Stimulated activated naive CD4-positive, alpha-beta T cell treated with Interleukin-2 at 50 U/mL for 16 hours (primary cell): ENCODE data around the gene NEURL4.

Experiments used
- DNase-seq: peaks from one replicate; lab custom pipeline; 2025; lab: John Stamatoyannopoulos, UW

The NEURL4 gene

DNA sequence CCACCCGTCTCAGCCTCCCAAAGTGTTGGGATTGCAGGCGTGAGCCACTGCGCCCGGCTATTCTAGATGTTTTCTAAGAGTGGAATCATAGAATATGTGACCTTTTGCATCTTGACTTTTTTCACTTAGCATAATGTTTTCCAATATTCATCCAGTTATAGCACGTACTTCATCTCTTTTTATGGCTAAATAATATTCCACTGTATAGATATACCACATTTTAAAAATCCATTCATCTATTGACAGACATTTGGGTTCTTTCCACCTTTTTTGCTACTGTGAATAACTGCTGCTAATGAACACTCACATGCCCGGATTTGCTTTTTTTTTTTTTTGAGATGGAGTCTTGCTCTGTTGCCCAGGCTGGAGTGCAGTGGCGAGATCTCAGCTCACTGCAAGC, 25.0 kb downstream of the NEURL4 start:
- no peak for DNase-seq

DNA sequence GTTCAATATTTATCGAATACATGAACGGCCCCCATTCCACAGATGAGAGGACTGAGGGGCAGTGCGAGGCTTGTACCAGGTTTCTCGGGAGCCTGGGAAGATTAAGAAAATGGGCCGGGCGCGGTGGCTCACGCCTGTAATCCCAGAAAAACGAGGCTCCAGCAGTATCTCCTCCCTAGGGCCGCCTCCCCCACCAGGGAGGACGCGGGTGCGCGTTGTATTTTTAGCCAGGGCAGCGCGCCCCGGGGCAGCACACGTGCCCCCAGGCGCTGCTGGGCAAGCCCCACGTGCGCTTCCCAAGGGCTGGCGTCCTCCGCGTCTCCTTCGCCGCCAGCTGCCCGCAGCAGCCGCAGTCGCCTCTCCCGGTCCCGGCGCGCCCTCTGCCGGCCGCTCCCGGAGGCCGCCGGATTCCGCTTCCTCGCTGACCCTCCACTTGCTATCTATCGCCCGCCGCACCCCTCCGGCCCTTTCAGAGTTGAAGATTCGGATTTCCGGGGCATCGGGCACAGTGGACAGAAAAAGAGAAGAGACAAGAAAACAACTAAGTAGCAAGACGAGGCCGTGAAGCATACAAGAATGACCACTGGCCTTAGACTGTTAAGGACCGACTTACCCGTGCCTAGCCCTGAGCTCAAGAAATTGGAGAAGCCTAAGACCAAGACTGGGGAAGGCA, 32.8 kb downstream of the NEURL4 start:
- peak; percentile 56 for DNase-seq

DNA sequence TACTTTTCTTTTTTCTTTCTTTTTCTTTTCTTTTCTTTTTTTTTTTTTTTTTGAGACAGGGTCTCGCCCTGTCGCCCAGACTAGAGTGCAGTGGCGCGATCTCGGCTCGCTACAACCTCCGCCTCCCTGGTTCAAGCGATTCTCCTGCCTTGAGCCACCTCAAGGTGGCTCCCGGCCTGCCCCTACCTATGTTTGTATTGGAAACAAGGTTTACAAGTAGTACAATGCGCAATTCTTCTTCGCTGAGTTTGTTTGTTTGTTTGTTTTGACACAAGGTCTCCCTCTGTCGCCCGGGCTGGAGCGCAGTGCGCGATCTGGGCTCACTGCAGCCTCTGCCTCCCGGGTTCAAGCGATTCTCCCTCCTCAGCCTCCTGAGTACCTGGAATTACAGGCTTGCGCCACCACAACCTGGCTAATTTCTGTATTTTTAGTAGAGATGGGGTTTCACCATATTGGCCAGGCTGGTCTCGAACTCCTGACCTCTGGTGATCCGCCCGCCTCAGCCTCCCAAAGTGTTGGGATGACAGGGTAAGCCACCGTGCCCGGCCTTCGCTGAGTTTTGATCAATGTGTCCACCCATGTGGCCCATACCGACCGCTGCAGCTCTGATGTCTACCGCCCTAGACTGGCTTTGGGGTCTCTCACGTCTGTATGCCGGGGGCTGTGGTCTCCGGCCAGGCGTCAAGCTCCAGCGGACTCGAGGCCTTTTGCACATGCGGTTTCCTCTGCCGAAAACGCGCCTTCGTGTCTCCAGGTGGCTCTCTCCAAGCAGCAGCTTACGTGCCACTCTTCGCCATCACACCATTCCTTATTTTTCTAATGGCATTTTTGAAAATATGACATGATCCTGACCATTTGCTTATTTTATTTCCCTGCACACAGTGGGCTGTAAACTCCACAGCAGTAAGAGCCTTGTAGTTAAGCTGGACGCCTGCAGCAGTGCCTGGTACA, 33.6 kb downstream of the NEURL4 start:
- no peak for DNase-seq

DNA sequence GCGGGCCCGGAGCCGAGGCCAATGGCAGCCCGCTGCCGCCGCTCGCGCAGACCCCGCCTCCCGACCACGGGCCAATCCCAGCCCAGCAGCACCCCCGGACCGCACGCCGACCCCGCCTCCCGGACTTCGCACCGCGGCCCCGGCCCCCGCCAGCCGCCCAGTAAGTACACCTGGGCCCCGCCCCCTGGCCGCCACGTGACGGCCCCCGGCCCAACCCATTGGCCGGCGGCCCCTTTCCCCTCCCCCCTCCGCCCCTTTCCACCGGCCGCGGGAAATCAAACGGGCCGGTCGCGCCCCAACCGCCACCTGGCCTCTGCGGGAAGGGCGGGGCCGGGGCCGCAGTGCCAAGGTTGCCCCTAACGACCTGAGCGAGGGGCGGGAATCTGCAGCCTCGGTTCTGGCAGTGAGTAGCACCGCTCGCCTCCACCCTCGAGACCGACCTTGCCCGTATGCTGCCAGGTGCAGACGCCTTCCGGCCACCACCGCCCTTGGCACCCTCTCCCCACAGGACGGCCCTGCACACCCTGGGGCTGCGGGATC, 34.5 kb downstream of the NEURL4 start, which contains the start of gene YBX2:
TSS of gene YBX2 (minus strand) at position 26 of the 540 bp plus-strand sequence. CDS start 139 bp downstream, outside the sequence.
- DNase-seq: peak; percentile 75

DNA sequence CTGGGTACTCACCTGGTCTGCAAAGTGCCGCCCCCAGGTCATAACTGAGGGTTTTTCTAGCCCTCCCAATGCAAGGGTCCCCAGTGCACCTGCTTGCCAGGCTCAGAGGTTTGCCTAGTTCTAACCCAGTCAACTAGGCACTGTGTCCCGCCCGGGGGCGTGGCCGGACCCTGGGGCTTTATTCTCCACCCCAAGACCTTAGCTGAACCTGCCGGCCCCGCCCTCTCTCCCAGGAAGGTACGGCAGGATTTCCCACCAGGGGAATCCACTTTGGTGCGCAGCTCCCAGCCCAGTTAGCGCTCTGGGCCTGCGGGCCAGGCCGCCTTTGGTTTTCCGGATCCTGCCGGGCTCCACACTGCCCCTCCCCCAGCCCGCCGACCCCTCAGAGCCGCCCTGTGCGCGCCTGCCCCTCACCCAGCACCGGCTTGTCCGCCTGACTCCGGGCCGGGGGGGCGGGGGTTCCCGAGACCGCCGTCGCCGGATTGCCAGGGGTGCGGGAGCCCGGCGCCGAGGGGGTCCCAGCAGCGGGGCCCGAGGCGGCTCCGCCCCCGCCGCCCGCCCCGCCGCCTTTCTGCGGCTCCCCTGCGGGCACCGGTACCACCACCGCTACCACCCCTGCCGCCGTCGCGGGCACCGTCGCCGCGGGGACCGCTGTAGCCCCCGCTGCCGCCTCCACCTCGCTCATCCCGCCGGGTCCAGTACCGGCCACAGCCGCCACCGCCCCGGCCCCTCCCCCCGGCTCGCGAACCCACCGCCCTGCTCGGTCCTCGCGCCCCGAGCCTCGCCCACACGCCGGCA, 35.1 kb downstream of the NEURL4 start:
- no peak for DNase-seq

DNA sequence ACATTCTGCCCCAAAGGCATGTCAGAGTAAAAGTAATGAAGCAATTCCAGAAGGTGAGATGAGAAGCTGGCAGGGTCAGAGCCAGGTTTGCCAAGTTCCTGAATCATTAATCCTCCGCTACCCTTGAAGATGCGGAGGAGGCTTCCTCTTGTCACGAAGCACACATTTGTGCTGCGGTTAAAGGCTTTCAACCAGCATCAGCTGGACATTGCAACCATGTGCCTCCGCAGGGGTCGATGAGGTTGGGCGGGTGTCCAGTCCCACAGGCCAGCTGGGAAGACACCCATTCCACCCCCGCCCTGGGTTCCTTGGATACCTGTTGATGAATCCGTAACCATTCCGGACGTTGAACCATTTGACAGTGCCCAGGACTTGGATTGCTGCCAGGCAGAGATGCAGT, 36.0 kb downstream of the NEURL4 start:
- no peak for DNase-seq

DNA sequence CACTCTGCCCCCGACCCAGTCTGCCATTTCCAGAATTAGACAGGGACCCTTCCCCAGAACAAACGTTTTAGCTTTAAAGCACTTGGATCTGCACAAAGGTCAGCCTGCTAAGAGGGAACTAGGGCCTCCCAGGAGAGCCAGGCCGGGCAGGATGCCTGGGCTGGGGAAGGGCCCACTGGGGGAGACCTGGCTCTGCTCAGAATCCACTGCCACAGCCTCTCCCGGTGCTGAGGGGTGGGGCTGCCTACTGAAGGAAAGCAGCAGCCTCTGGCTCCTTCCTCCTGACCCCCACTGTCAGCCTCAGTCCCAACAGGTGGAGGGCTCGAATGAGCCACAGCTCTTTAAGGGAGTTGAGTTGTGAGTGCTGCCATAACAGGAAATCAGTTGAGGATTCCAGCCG, 36.4 kb downstream of the NEURL4 start:
- DNase-seq: no peak

DNA sequence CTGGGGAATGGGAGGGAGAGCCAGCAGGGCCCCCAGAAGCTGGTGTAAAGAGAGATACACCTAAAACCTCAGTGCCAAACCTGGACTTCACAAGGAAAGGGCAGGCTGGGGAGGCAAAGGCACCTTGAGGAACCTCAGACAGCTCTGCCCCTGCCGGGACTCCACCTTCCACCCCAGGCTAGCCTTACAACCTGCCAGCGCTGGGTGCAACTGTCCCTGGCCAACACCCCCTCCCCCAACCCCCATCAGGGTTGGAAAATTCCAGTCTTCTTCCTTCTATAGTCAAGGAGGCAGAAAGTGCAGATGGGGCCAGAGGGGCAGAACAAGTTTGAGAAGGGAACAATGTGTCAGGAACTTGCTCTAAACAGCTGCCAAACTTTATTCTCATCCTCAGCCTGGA, 36.9 kb downstream of the NEURL4 start:
- no peak for DNase-seq

DNA sequence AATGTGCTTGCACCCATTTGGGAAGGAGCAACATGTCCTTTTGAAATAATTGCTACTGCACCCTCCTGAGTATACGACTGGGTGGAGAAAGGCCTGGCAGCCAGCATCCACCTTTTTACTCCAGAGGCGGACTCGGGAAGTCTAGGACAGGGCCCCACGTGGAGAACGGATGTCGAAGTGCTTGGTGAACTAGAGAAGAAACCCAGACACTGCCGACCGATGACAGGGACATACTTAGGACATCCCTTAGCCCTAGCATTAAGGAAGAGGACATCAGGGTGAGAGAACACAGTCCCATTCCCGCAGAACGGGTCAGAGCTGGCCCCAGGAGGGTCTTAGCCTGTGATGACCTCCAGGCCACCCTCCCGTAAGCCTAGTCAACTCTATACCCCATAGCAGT, 38.5 kb downstream of the NEURL4 start:
- no peak for DNase-seq

DNA sequence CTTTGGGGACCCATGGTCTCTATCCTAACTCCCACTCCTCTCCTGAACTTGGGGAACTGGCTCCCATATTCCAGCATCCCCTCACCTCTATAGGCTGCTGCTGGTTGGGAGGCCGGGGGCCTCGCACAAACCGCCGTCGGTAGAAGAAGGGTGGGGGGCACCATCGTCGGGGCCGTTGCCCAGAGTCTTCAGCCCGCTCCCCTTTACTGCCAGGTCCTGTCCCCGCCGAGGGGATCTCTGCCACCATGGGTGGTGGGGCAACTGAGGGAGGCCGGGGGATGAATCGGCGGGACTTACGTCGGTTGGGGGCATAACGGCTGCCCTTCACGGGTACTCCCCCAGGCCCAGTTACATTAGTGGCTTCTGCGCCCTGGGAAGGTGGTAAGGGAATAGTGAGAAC, 39.0 kb downstream of the NEURL4 start:
- DNase-seq: no peak

DNA sequence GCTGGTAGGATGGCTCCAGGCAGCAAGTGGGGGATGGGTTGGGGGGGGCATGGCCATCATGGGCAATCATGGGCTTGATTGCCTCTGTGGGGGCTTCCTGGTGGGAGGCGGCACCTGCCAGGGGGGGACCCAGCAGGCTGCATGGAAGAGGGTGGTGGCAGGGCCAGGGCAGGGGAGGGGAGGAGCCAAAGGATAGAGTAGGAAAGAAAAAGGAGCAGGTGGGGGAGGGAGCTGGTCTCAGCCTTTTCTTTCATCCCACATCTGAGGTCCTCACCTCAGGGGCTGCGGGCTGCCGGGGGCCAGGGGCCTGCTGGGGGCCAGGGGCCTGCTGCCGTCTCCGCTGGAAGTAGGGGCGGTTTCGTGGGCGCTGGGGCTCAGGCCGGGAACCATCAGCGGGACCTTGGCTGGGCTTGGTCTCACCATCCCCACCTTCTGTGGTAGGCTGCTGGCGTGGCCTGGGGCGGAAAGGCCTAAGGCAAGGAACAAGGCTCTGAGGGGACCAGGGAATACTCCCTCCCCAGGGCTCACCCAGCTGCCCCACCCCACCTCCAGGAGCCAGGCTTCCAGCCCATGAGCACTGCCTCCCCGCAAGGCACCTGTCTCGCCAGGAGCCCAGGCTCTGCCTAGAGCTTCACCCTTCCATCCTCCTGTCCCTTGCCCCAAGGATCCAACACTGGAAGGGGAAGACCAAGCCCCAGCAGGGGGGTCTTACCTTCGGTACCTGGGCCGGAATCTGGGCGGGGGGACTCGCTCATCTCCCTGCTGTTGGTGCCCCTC, 39.7 kb downstream of the NEURL4 start:
- DNase-seq: no peak

DNA sequence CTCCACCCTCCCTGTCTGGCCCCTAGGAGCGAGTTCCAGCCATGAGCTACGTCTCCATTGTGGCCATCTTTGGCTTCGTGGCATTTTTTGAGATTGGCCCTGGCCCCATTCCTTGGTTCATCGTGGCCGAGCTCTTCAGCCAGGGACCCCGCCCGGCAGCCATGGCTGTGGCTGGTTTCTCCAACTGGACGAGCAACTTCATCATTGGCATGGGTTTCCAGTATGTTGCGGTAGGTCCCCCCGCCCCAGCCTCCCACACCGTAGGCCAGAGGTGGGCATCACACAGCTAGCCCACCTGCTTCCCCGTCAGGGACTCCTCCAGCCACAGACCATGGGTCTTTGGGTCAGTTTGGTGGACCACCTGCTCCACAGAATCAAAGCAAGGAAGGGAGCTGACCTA, 43.5 kb downstream of the NEURL4 start:
- DNase-seq: no peak

DNA sequence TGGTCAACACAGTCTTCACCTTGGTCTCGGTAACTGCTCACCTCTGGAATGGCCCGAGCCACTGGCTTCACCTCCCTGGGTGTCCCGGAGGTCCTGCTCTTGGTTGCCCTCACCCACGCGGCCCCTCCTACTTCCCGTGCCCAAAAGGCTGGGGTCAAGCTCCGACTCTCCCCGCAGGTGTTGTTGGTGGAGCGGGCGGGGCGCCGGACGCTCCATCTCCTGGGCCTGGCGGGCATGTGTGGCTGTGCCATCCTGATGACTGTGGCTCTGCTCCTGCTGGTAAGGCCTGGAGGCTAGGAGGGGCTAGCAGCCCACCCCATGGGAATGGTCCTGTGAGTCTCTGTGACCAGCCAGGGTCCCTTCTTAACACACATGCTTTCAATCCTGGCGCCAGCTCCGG, 44.2 kb downstream of the NEURL4 start:
- no peak for DNase-seq

DNA sequence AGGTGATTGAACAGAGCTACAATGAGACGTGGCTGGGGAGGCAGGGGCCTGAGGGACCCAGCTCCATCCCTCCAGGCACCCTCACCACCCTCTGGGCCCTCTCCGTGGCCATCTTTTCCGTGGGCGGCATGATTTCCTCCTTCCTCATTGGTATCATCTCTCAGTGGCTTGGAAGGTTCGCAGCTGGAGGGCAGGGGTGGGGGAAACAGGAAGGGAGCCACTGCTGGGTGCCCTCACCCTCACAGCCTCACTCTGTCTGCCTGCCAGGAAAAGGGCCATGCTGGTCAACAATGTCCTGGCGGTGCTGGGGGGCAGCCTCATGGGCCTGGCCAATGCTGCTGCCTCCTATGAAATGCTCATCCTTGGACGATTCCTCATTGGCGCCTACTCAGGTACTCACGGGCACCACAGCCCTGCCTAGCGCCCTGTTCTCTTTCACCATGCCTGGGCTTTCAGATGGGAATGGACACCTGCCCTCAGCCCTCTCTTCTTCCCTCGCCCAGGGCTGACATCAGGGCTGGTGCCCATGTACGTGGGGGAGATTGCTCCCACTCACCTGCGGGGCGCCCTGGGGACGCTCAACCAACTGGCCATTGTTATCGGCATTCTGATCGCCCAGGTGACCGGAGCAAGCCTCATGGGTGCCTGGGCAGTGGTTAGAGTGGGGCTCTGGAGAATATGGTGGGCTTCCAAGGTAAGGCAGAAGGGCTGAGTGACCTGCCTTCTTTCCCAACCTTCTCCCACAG, 45.5 kb downstream of the NEURL4 start:
- DNase-seq: no peak

DNA sequence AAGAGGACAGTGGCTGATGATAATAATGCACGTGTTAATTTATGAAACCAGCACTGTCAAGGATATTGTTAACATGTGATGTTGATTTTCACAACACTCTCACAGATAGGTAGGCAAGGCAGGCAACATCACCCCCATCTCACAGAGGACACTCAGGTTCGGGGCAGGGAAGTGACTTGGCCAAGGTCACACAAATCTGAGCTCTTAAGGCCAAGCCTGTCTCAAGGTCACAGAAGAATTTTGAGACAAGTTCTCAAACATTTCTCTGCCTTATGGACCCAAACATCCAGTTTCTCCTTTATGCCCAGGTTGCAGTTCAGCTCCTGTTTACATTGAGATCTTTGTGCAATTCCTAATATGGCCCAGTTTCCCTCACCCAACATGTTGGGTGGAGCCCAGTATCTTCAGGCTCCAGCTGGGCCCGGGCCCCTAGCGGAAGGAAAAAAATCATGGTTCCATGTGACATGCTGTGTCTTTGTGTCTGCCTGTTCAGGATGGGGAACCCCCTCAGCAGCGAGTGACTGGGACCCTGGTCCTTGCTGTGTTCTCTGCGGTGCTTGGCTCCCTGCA, 46.3 kb downstream of the NEURL4 start:
- no peak for DNase-seq

DNA sequence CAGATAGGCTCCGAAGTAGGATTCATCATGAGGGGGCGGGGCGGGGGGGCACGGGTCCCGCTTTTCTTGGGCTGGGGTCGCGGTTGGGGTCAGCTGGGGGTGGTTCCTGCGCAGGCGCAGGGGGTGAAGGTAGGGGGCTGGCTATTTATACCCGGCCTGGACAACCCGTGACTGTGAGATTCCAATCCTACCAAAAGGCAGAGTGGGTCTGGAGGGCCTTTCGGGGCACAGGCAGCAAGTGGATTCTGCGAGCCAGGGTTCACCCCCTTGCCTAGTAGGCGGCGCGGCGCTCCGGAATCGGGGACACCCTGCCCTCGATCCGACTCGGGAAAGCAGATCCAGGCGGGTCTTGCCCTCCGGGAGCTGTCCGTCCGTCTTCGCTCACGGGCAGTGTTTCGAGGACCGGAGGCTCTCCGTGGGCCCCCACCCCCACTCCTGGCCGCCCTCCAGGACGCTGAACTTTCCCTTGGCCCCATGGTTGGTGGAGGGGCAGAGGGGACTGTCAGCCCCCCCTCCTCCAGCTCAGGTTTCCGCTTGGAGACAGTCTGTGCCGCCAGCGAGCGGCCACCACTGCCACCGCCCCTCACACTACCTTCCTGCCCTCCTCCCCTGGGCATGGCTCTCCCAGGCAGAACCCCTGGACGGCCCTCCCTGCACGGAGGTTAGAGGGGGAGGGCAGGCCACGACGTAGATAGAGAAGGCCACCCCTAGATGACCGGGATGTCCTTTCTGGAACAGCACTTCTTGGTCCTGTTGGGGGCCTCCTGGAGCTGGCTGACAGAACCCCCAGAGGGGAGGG, 47.0 kb downstream of the NEURL4 start:
- no peak for DNase-seq

DNA sequence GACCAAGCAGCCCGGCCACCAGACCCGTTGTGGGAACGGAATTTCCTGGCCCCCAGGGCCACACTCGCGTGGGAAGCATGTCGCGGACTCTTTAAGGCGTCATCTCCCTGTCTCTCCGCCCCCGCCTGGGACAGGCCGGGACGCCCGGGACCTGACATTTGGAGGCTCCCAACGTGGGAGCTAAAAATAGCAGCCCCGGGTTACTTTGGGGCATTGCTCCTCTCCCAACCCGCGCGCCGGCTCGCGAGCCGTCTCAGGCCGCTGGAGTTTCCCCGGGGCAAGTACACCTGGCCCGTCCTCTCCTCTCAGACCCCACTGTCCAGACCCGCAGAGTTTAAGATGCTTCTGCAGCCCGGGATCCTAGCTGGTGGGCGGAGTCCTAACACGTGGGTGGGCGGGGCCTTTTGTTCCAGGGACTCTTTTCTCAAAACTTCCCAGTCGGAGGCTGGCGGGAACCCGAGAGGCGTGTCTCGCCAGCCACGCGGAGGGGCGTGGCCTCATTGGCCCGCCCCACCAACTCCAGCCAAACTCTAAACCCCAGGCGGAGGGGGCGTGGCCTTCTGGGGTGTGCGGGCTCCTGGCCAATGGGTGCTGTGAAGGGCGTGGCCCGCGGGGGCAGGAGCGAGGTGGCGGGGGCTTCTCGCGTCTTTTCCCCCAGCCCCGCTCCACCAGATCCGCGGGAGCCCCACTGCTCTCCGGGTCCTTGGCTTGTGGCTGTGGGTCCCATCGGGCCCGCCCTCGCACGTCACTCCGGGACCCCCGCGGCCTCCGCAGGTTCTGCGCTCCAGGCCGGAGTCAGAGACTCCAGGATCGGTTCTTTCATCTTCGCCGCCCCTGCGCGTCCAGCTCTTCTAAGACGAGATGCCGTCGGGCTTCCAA, 47.8 kb downstream of the NEURL4 start, which contains the start of gene SLC2A4:
TSS of gene SLC2A4 (plus strand) at position 645 of the 879 bp plus-strand sequence. CDS start at position 862, 217 bp downstream.
- DNase-seq: peak; percentile 87

DNA sequence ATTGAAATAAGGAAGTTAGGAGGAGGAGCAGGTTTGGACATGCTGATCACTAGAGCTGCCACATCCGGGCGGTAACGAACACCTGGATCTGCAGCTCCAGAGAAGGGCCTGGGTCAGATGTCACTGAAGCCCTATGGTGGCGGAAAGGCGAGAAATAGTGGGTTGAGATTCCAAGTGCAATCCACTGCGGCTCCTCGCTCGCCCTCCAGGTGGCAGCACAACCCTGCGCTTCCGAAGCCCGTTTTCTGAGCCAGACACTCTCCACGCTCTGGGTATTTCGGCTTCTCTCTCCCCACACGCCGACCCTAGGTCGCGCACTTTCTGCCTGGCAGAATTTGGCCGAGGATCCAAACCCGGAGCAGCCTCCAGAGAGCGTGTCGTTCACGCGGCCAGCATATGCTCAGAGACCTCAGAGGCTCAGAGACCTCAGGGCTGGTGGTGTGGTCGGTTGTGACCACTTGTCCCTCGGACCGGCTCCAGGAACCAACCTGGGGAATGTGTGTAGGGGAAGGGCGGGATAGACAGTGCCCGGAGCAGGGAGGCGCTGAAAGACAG, 48.5 kb downstream of the NEURL4 start:
- DNase-seq: peak; percentile 80
